K562 (cell line): ENCODE results near the gene SLC38A10. TPM values are rescaled to one million over a fixed set of nuclear protein-coding genes. Genes with fewer than 3 reads are reported as not detected.

Experiments
- TAF1 ChIP-seq: IDR thresholded peaks from 2 replicates; pipeline ENCODE4 v1.6.1; 2011; ENCODE audit warnings: mild to moderate bottlenecking, low read length, moderate library complexity; ENCODE audit not compliant: insufficient read depth, control insufficient read depth, severe bottlenecking; ENCODE audit errors: extremely low read depth
- ZNF212 ChIP-seq: fragments of 450-650 bp; formaldehyde crosslinking; IDR thresholded peaks from 2 replicates; pipeline ENCODE4 v1.4.0; 2020; ENCODE audit warnings: mild to moderate bottlenecking
- ZNF436 ChIP-seq: fragments of 250-450, 450-650 bp; sonication (Bioruptor Pico); formaldehyde crosslinking; IDR thresholded peaks from 2 replicates; pipeline ENCODE4 v1.7.0; 2020; ENCODE audit warnings: mild to moderate bottlenecking
- polyA plus RNA-seq, 8 experiments: library from polyadenylated mRNA; depleted of rRNA in 4 of 8; stranded (reverse) in 5 of 8; unstranded in 3 of 8; fragments of >200 nt; fragmentation: Nextera tagmentation in 2 of 8; fragmentation: Illumina TruSeq in 1 of 8; extraction: Ambion mirVana in 2 of 8; extraction: Trizol in 1 of 8; gene quantifications; 2 replicates each; pipeline versions ENCODE4 v1.2.1 to v1.2.3, GENCODE V29; 2011 to 2014; ENCODE audit warnings: inconsistent platforms in 1 of 8, missing spikeins in 1 of 8
- total RNA-seq, 7 experiments: library from RNA; depleted of rRNA in 6 of 7; stranded (reverse); fragments of >200 nt in 6 of 7; fragmentation: Illumina TruSeq in 2 of 7; extraction: Trizol in 2 of 7; gene quantifications; 2 replicates each; pipeline versions ENCODE4 v1.2.1 to v1.2.3, GENCODE V29; 2011 to 2021; ENCODE audit warnings: low replicate concordance in 1 of 7
- TF ChIP-seq, protein P1 (sequence below), 2 experiments: fragments of 450-650 bp; formaldehyde crosslinking in 1 of 2; IDR thresholded peaks; 2 replicates each; pipeline versions ENCODE4 v1.4.0 to v1.6.1; 2014 to 2020; ENCODE audit warnings: mild to moderate bottlenecking in 2 of 2, borderline replicate concordance in 1 of 2, low read depth in 1 of 2
- TF ChIP-seq, protein P2 (sequence below): sonication (generic); formaldehyde crosslinking; IDR thresholded peaks from 2 replicates; pipeline ENCODE4 v1.8.1; 2022; ENCODE audit warnings: missing genetic modification reagents

The SLC38A10 gene
- total and polyA plus RNA-seq, 9 of the 15 experiments (the other 6 are each of a cell fraction or from before 2014, with no cell fraction given) = 0.45 to 54.2 (median 13.8) TPM

GRCh38 chr17:81303385-81303784 is 8.3 kb upstream of the SLC38A10 start (continued):
- TF ChIP-seq, protein P1, sequence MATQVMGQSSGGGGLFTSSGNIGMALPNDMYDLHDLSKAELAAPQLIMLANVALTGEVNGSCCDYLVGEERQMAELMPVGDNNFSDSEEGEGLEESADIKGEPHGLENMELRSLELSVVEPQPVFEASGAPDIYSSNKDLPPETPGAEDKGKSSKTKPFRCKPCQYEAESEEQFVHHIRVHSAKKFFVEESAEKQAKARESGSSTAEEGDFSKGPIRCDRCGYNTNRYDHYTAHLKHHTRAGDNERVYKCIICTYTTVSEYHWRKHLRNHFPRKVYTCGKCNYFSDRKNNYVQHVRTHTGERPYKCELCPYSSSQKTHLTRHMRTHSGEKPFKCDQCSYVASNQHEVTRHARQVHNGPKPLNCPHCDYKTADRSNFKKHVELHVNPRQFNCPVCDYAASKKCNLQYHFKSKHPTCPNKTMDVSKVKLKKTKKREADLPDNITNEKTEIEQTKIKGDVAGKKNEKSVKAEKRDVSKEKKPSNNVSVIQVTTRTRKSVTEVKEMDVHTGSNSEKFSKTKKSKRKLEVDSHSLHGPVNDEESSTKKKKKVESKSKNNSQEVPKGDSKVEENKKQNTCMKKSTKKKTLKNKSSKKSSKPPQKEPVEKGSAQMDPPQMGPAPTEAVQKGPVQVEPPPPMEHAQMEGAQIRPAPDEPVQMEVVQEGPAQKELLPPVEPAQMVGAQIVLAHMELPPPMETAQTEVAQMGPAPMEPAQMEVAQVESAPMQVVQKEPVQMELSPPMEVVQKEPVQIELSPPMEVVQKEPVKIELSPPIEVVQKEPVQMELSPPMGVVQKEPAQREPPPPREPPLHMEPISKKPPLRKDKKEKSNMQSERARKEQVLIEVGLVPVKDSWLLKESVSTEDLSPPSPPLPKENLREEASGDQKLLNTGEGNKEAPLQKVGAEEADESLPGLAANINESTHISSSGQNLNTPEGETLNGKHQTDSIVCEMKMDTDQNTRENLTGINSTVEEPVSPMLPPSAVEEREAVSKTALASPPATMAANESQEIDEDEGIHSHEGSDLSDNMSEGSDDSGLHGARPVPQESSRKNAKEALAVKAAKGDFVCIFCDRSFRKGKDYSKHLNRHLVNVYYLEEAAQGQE (IDR thresholded peaks at IDR 0.05; ENCODE audit: borderline replicate concordance) = no peak
- TF ChIP-seq, protein P1 (CRISPR knock-in tag; IDR thresholded peaks at IDR 0.05; ENCODE audit: low read depth) = no peak
- TF ChIP-seq TAF1 = no peak
- no peak for TF ChIP-seq ZNF212
- TF ChIP-seq, protein P2, sequence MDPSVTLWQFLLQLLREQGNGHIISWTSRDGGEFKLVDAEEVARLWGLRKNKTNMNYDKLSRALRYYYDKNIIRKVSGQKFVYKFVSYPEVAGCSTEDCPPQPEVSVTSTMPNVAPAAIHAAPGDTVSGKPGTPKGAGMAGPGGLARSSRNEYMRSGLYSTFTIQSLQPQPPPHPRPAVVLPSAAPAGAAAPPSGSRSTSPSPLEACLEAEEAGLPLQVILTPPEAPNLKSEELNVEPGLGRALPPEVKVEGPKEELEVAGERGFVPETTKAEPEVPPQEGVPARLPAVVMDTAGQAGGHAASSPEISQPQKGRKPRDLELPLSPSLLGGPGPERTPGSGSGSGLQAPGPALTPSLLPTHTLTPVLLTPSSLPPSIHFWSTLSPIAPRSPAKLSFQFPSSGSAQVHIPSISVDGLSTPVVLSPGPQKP (CRISPR knock-in tag) = no peak
- TF ChIP-seq ZNF436 (CRISPR knock-in tag) = no peak
